ENCODE measurements around the gene MYO1C.
"Not testable (repeated sequence)": the region's sequence is repeated elsewhere in the genome, so short reads cannot be mapped to it uniquely, and the experiment has no call there.

GRCh38 chr17:1450261-1450660, 42.2 kb downstream of the MYO1C start:
- TF ChIP-seq, protein P1, sequence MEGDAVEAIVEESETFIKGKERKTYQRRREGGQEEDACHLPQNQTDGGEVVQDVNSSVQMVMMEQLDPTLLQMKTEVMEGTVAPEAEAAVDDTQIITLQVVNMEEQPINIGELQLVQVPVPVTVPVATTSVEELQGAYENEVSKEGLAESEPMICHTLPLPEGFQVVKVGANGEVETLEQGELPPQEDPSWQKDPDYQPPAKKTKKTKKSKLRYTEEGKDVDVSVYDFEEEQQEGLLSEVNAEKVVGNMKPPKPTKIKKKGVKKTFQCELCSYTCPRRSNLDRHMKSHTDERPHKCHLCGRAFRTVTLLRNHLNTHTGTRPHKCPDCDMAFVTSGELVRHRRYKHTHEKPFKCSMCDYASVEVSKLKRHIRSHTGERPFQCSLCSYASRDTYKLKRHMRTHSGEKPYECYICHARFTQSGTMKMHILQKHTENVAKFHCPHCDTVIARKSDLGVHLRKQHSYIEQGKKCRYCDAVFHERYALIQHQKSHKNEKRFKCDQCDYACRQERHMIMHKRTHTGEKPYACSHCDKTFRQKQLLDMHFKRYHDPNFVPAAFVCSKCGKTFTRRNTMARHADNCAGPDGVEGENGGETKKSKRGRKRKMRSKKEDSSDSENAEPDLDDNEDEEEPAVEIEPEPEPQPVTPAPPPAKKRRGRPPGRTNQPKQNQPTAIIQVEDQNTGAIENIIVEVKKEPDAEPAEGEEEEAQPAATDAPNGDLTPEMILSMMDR (IDR thresholded peaks at IDR 0.05), result not testable (repeated sequence)
- TF ChIP-seq POLR2A (IDR thresholded peaks at IDR 0.05), result not testable (repeated sequence)
